PC-9 (cell line): ENCODE results near the gene MAPK10. TPM values are rescaled to one million over a fixed set of nuclear protein-coding genes. Genes with fewer than 3 reads are reported as not detected.

Experiments used
- BruUV-seq: library from RNA; stranded (reverse); fragments of 400-500 nt; replicated peaks from 2 replicates; lab custom pipeline; 2021; lab: Mats Ljungman, UMichigan
- CTCF ChIA-PET: fragments of 300-600 bp; sonication (Branson Sonifier 250); formaldehyde crosslinking; loops from one replicate; lab custom pipeline; 2022; ENCODE audit warnings: antibody characterized with exemption; lab: Charles Lee
- POLR2A ChIA-PET: fragments of 300-600 bp; sonication (Branson Sonifier 250); formaldehyde crosslinking; loops from one replicate; lab custom pipeline; 2022; ENCODE audit warnings: antibody characterized with exemption; ENCODE audit not compliant: unreplicated experiment; lab: Charles Lee
- DNase-seq, 2 experiments: peaks; one replicate each; pipeline versions ENCODE4 v3.0.0 to v3.0.0-alpha.2; 2015 to 2022; ENCODE audit warnings: mixed read lengths in 1 of 2
- H2AFZ ChIP-seq: fragments of 200-600 bp; sonication (generic); 2 replicates; pipeline ENCODE4 v1.8.1; 2017; ENCODE audit warnings: antibody characterized with exemption
- H3F3A ChIP-seq: fragments of 200-600 bp; sonication (generic); 2 replicates; pipeline ENCODE4 v1.8.1; 2017; ENCODE audit warnings: antibody characterized with exemption, mild to moderate bottlenecking, low read depth; ENCODE audit not compliant: insufficient read depth
- H3K27ac ChIP-seq: fragments of 200-600 bp; sonication (generic); 2 replicates; pipeline ENCODE4 v1.6.1; 2016; ENCODE audit warnings: mixed run types
- H3K27me3 ChIP-seq: fragments of 200-600 bp; sonication (generic); 2 replicates; pipeline ENCODE4 v1.6.1; 2016; ENCODE audit warnings: low read depth, mixed run types; ENCODE audit not compliant: insufficient read depth
- H3K36me3 ChIP-seq: fragments of 200-600 bp; sonication (generic); 2 replicates; pipeline ENCODE4 v1.6.1; 2016; ENCODE audit warnings: low read depth, mixed run types
- H3K4me1 ChIP-seq: fragments of 200-600 bp; sonication (generic); replicated peaks from 2 replicates; pipeline ENCODE4 v1.6.1; 2016; ENCODE audit warnings: mixed run types; ENCODE audit not compliant: insufficient read depth
- H3K4me2 ChIP-seq: fragments of 200-600 bp; sonication (generic); 2 replicates; pipeline ENCODE4 v1.6.1; 2017; ENCODE audit warnings: mixed run types
- H3K4me3 ChIP-seq: fragments of 200-600 bp; sonication (generic); 2 replicates; pipeline ENCODE4 v1.6.1; 2016; ENCODE audit warnings: mixed run types
- H3K79me2 ChIP-seq: fragments of 200-600 bp; sonication (generic); 2 replicates; pipeline ENCODE4 v1.6.1; 2017; ENCODE audit warnings: low read depth, mixed run types
- H3K9me2 ChIP-seq: fragments of 200-600 bp; sonication (generic); 2 replicates; pipeline ENCODE4 v1.8.1; 2017; ENCODE audit warnings: mild to moderate bottlenecking; ENCODE audit not compliant: insufficient read depth
- H3K9me3 ChIP-seq: fragments of 200-600 bp; sonication (generic); 2 replicates; pipeline ENCODE4 v1.8.1; 2016; ENCODE audit warnings: low read depth; ENCODE audit not compliant: insufficient read depth
- H4K20me1 ChIP-seq: fragments of 200-600 bp; sonication (generic); 2 replicates; pipeline ENCODE4 v1.8.1; 2017; ENCODE audit not compliant: insufficient read depth
- CTCF ChIP-seq: fragments of 200-600 bp; sonication (generic); conservative IDR thresholded peaks from 2 replicates; pipeline ENCODE4 v1.6.1; 2017; ENCODE audit warnings: mixed run types, antibody characterized with exemption, mild to moderate bottlenecking, moderate library complexity
- EZH2 ChIP-seq: fragments of 200-600 bp; sonication (generic); IDR thresholded peaks from 2 replicates; pipeline ENCODE4 v1.8.0; 2017; ENCODE audit warnings: antibody characterized with exemption, low read depth
- intact Hi-C: fragments of 100-400 bp; cut with micrococcal nuclease; formaldehyde crosslinking; loops from one replicate; pipeline ENCODE4 v1.10.0; 2022; ENCODE audit not compliant: unreplicated experiment
- total RNA-seq: library from RNA; stranded (reverse); gene quantifications from 2 replicates; pipeline ENCODE4 v1.2.3, GENCODE V29; 2021

The MAPK10 gene
- total RNA-seq, 1 experiment from 2014 or later: 4.2 TPM

- Histone ChIP-seq H3K27ac (no peak overlapping the region), H2AFZ (no peak overlapping the region), H3K4me2 (no peak overlapping the region), H3K9me2 (no peaks in the 10 kb centered on the region), H3K79me2 (no peaks in the 10 kb centered on the region), H4K20me1 (no peaks in the 10 kb centered on the region), H3K4me1 (no peaks in the 10 kb centered on the region), H3K9me3 (no peaks in the 10 kb centered on the region), H3F3A (no peaks in the 10 kb centered on the region), H3K4me3 (no peak overlapping the region), H3K36me3 (no peaks in the 10 kb centered on the region), H3K27me3 (no peaks in the 10 kb centered on the region)
- TF ChIP-seq EZH2: no peak
- TF ChIP-seq CTCF: no peak
- POLR2A ChIA-PET: no interaction called here
- intact Hi-C loops: no loop called here
- no TSS peak for BruUV-seq
- CTCF ChIA-PET: interaction anchor here (0.7 kb wide), 1 partner anchor 124 kb away, joined by 3 read pairs; no protein-coding TSS in a partner anchor
- DNase-seq: no peak
Observed at GRCh38 chr4:86329431-86329830, 30.4 kb downstream of the MAPK10 start.

DNA sequence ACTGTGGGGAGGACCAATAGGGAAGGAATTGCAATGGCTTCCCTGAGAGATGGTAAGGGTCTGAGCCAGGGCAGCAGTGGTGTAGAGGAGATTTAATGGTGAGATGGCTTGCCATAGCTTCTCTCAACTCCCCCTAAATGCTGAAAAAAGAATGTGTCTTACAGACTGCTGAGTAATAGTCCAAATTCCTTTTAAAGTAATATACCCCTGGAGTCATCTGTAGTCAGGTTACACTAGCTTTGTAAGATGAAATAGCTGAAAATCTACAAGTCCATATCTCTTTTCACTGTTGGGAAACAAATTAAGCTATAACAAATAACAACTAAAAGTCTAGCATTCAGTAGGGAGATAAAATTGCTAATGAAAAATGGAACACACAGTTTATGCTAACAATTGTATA lies 33.5 kb downstream of the MAPK10 start:
- Histone ChIP-seq H3K9me2 (no peaks in the 10 kb centered on the region), H3K4me1 (no peaks in the 10 kb centered on the region), H3K4me2 (no peak overlapping the region), H3K27ac (no peak overlapping the region), H3K4me3 (no peak overlapping the region), H3K79me2 (no peaks in the 10 kb centered on the region), H3K27me3 (no peaks in the 10 kb centered on the region), H3K36me3 (no peaks in the 10 kb centered on the region), H3F3A (no peaks in the 10 kb centered on the region), H2AFZ (no peak overlapping the region; the same call in 1 of the 2 replicates), H4K20me1 (no peaks in the 10 kb centered on the region), H3K9me3 (no peaks in the 10 kb centered on the region)
- intact Hi-C loops: no loop called here
- BruUV-seq: no TSS peak
- no peak for DNase-seq
- TF ChIP-seq EZH2 (no peak), CTCF (no peak)
- ChIA-PET CTCF (no interaction called here), POLR2A (no interaction called here)

DNA sequence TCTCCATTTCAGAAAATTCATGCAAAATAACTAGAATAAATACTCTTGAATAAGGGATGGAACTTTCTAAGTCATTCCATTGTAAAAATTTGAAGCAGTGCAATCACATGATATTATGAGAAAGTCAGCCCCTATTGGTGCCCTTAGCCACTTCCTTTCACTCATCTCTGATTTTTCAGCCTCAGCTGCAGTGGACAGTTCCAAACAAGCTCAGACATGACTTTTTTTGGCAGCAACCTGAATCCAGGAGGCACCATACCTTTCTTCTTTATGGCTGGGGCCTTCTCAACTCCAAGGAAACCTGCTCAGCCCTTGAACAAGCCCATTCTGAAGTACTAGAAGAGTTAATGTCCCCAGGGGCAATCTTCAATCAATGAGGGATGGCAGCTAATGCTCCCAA lies 40.5 kb downstream of the MAPK10 start:
- Histone ChIP-seq H3K9me2 (no peaks in the 10 kb centered on the region), H2AFZ (no peak overlapping the region), H3K27ac (no peak overlapping the region), H4K20me1 (no peaks in the 10 kb centered on the region), H3K79me2 (no peaks in the 10 kb centered on the region), H3K9me3 (no peaks in the 10 kb centered on the region), H3K4me3 (no peak overlapping the region), H3K4me2 (no peak overlapping the region), H3K36me3 (no peaks in the 10 kb centered on the region), H3K27me3 (no peaks in the 10 kb centered on the region), H3K4me1 (no peaks in the 10 kb centered on the region), H3F3A (no peaks in the 10 kb centered on the region)
- BruUV-seq: no TSS peak
- ChIA-PET POLR2A (no interaction called here), CTCF (no interaction called here)
- intact Hi-C loops: no loop called here
- no peak for DNase-seq
- TF ChIP-seq CTCF (no peak), EZH2 (no peak)
